Measurements from ENCODE around the gene PRKAA2.

PRKAA2 gene

DNA sequence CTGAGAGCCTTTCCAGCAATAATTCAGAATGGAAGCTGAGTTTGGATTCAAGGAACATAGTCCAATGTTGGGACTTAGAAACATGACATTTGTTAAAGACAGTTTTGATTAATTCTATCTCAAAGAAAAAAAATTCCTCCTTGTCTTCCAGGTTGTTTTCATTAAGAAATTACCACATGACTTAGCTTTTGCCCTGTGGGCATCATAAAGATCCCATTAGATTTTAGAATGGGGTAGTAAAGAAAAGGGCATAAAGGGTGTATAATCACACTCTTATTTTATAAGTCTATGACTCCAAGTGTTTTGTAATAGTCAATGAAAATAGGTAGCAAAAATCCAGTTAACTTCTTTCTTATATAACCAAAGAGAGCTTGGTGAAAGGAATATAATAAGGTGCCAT lies 14.3 kb upstream of the PRKAA2 start:
- no peak overlapping the region for H3K27ac ChIP-seq (ENCODE audit: extremely low read depth, low read depth, low read length)
- ChIA-PET POLR2A (no interaction called here), CTCF (interaction anchor here (0.6 kb wide), 1 partner anchor 188 kb away, joined by 3 read pairs; the partner anchor contains the start of gene FYB2)
- H3K36me3 ChIP-seq (ENCODE audit: control insufficient read depth in 2 of 2, insufficient read depth in 1 of 2, low read length in 2 of 2), result no peaks in the 10 kb centered on the region
- no peak overlapping the region for H3K4me3 ChIP-seq (ENCODE audit: low read depth, low read length)
- no peaks in the 10 kb centered on the region for H3K9me3 ChIP-seq (ENCODE audit: control insufficient read depth, insufficient read depth, low read depth, low read length)
- 0 out of 2 replicates have a peak, but pooled peaks cover 2% of the 10 kb centered on the region for H3K4me1 ChIP-seq (ENCODE audit: control insufficient read depth, insufficient read depth, low read length)
- TF ChIP-seq SCRT2 (tag by site-specific recombination; IDR thresholded peaks at IDR 0.05) (0 out of 2 replicates have a peak, but pooled peaks have one; percentile 2), ZBTB8A (tag by site-specific recombination; IDR thresholded peaks at IDR 0.05) (peak; percentile 38)
- TF ChIP-seq, protein P1, sequence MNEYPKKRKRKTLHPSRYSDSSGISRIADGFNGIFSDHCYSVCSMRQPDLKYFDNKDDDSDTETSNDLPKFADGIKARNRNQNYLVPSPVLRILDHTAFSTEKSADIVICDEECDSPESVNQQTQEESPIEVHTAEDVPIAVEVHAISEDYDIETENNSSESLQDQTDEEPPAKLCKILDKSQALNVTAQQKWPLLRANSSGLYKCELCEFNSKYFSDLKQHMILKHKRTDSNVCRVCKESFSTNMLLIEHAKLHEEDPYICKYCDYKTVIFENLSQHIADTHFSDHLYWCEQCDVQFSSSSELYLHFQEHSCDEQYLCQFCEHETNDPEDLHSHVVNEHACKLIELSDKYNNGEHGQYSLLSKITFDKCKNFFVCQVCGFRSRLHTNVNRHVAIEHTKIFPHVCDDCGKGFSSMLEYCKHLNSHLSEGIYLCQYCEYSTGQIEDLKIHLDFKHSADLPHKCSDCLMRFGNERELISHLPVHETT (tag by site-specific recombination; IDR thresholded peaks at IDR 0.05), result no peak
- TF ChIP-seq, protein P2, sequence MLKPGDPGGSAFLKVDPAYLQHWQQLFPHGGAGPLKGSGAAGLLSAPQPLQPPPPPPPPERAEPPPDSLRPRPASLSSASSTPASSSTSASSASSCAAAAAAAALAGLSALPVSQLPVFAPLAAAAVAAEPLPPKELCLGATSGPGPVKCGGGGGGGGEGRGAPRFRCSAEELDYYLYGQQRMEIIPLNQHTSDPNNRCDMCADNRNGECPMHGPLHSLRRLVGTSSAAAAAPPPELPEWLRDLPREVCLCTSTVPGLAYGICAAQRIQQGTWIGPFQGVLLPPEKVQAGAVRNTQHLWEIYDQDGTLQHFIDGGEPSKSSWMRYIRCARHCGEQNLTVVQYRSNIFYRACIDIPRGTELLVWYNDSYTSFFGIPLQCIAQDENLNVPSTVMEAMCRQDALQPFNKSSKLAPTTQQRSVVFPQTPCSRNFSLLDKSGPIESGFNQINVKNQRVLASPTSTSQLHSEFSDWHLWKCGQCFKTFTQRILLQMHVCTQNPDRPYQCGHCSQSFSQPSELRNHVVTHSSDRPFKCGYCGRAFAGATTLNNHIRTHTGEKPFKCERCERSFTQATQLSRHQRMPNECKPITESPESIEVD (tag by site-specific recombination; IDR thresholded peaks at IDR 0.05), result 0 out of 2 replicates have a peak, but pooled peaks have one; percentile 16

DNA sequence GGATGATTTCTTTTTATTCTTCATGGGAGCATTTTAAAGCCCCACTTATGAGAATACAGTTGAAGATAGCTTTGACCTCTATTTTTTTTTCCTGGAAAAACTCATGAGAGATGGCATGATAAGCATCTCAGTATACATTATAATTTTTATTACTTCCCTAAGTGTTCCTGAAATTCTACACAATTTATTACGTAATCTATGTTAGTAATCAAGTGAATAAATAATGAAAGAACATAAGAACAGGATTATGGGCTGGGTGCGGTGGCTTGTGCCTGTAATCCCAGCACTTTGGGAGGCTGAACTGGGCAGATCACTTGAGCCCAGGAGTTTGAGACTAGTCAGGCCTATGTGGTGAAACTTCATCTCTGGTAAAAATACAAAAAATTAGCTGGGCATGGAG lies 13.2 kb upstream of the PRKAA2 start:
- H3K9me3 ChIP-seq (ENCODE audit: control insufficient read depth, insufficient read depth, low read depth, low read length), result no peaks in the 10 kb centered on the region
- POLR2A ChIA-PET, result no interaction called here
- 0 out of 2 replicates have a peak, but pooled peaks cover 2% of the 10 kb centered on the region for H3K4me1 ChIP-seq (ENCODE audit: control insufficient read depth, insufficient read depth, low read length)
- no peak overlapping the region for H3K4me3 ChIP-seq (ENCODE audit: low read depth, low read length)
- TF ChIP-seq, protein P3, sequence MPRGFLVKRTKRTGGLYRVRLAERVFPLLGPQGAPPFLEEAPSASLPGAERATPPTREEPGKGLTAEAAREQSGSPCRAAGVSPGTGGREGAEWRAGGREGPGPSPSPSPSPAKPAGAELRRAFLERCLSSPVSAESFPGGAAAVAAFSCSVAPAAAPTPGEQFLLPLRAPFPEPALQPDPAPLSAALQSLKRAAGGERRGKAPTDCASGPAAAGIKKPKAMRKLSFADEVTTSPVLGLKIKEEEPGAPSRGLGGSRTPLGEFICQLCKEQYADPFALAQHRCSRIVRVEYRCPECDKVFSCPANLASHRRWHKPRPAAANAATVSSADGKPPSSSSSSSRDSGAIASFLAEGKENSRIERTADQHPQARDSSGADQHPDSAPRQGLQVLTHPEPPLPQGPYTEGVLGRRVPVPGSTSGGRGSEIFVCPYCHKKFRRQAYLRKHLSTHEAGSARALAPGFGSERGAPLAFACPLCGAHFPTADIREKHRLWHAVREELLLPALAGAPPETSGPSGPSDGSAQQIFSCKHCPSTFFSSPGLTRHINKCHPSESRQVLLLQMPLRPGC (tag by site-specific recombination; IDR thresholded peaks at IDR 0.05), result no peak
- TF ChIP-seq, protein P4, sequence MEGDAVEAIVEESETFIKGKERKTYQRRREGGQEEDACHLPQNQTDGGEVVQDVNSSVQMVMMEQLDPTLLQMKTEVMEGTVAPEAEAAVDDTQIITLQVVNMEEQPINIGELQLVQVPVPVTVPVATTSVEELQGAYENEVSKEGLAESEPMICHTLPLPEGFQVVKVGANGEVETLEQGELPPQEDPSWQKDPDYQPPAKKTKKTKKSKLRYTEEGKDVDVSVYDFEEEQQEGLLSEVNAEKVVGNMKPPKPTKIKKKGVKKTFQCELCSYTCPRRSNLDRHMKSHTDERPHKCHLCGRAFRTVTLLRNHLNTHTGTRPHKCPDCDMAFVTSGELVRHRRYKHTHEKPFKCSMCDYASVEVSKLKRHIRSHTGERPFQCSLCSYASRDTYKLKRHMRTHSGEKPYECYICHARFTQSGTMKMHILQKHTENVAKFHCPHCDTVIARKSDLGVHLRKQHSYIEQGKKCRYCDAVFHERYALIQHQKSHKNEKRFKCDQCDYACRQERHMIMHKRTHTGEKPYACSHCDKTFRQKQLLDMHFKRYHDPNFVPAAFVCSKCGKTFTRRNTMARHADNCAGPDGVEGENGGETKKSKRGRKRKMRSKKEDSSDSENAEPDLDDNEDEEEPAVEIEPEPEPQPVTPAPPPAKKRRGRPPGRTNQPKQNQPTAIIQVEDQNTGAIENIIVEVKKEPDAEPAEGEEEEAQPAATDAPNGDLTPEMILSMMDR (tag by site-specific recombination; IDR thresholded peaks at IDR 0.05), result no peak
- TF ChIP-seq KLF1 (tag by site-specific recombination; IDR thresholded peaks at IDR 0.05) (no peak), ZNF768 (tag by site-specific recombination; IDR thresholded peaks at IDR 0.05) (no peak), IKZF3 (tag by site-specific recombination; IDR thresholded peaks at IDR 0.05) (no peak), SALL2 (tag by site-specific recombination; IDR thresholded peaks at IDR 0.05; ENCODE audit: borderline replicate concordance) (no peak)
- TF ChIP-seq, protein P2 (tag by site-specific recombination; IDR thresholded peaks at IDR 0.05), result peak; percentile 35; the same call in 1 of the 2 replicates
- no peaks in the 10 kb centered on the region for H3K36me3 ChIP-seq (ENCODE audit: control insufficient read depth in 2 of 2, insufficient read depth in 1 of 2, low read length in 2 of 2)
- no peak overlapping the region for H3K27ac ChIP-seq (ENCODE audit: extremely low read depth, low read depth, low read length)
- CTCF ChIA-PET, result interaction anchor here (0.9 kb wide), 1 partner anchor 9 kb away, joined by 4 read pairs; no protein-coding TSS in a partner anchor

DNA sequence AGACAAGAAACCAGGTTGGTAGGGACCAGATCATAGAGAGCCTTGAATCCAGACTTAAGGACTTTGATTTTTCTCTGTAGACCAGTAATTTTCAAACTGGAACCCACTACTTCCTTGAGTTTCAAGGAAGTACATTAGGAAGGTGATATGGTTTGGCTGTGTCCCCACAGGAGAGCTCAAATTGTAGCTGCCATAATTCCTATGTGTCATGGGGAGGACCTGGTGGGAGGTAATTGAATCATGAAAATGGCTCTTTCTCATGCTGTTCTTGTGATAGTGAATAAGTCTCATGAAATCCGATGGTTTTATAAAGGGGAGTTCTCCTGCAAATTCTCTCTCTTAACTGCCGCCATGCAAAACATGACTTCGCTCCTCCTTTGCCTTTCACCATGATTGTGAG lies 10.1 kb upstream of the PRKAA2 start:
- Histone ChIP-seq H3K36me3 (ENCODE audit: control insufficient read depth in 2 of 2, insufficient read depth in 1 of 2, low read length in 2 of 2) (no peaks in the 10 kb centered on the region), H3K4me3 (ENCODE audit: low read depth, low read length) (no peak overlapping the region), H3K4me1 (ENCODE audit: control insufficient read depth, insufficient read depth, low read length) (peaks cover 9% of the 10 kb centered on the region; the same call in 1 of the 2 replicates), H3K9me3 (ENCODE audit: control insufficient read depth, insufficient read depth, low read depth, low read length) (no peaks in the 10 kb centered on the region), H3K27ac (ENCODE audit: extremely low read depth, low read depth, low read length) (no peak overlapping the region)
- POLR2A ChIA-PET, result no interaction called here
- TF ChIP-seq ZBTB7A (tag by site-specific recombination; IDR thresholded peaks at IDR 0.05; ENCODE audit: low read depth) (no peak), ZIC2 (tag by site-specific recombination; IDR thresholded peaks at IDR 0.05) (peak; percentile 75)
- CTCF ChIA-PET, result no interaction called here
